PFSK-1 (cell line): Measurements from ENCODE around the gene RUNX2.

Experiments
- FOXP2 ChIP-seq: optimal IDR thresholded peaks from 2 replicates; pipeline ENCODE3; 2011; ENCODE audit warnings: borderline replicate concordance, control low read depth, inconsistent platforms; ENCODE audit not compliant: insufficient read depth; ENCODE audit errors: extremely low read length, extremely low read depth
- POLR2AphosphoS5 ChIP-seq: IDR thresholded peaks from 2 replicates; pipeline ENCODE4 v1.6.1; 2012; ENCODE audit warnings: low read depth, mild to moderate bottlenecking, control low read depth, low read length, moderate library complexity
- REST ChIP-seq, 2 experiments: IDR thresholded peaks; 2 replicates each; pipeline versions ENCODE4 v1.6.1 to v1.8.0; 2011 to 2012; ENCODE audit warnings: low read depth in 2 of 2, low read length in 2 of 2, control low read depth in 1 of 2, inconsistent platforms in 1 of 2, mild to moderate bottlenecking in 1 of 2, moderate library complexity in 1 of 2; ENCODE audit not compliant: insufficient read depth in 1 of 2
- SIN3A ChIP-seq: IDR thresholded peaks from 2 replicates; pipeline ENCODE4 v1.6.1; 2012; ENCODE audit warnings: mild to moderate bottlenecking, low read length, moderate library complexity, borderline replicate concordance; ENCODE audit not compliant: insufficient read depth
- TAF1 ChIP-seq: IDR thresholded peaks from 2 replicates; pipeline ENCODE4 v1.6.1; 2012; ENCODE audit warnings: low read length, control low read depth, borderline replicate concordance; ENCODE audit not compliant: insufficient read depth

Gene RUNX2

GRCh38 chr6:45394586-45395095, 66.5 kb downstream of the RUNX2 start:
- TF ChIP-seq FOXP2 (no peak), SIN3A (no peak), REST (IDR thresholded peaks at IDR 0.05; ENCODE audit: insufficient read depth in 1 of 2, low read depth in 2 of 2, low read length in 2 of 2) (no peak), POLR2AphosphoS5 (no peak), TAF1 (no peak)

GRCh38 chr6:45398075-45398813, 70.1 kb downstream of the RUNX2 start:
- TF ChIP-seq REST (IDR thresholded peaks at IDR 0.05; ENCODE audit: insufficient read depth in 1 of 2, low read depth in 2 of 2, low read length in 2 of 2), result no peak
- no peak for TF ChIP-seq POLR2AphosphoS5
- no peak for TF ChIP-seq FOXP2
- no peak for TF ChIP-seq SIN3A
- TF ChIP-seq TAF1, result no peak

GRCh38 chr6:45400021-45400420, 71.9 kb downstream of the RUNX2 start:
- TF ChIP-seq REST (IDR thresholded peaks at IDR 0.05; ENCODE audit: insufficient read depth in 1 of 2, low read depth in 2 of 2, low read length in 2 of 2), result no peak
- no peak for TF ChIP-seq SIN3A
- no peak for TF ChIP-seq POLR2AphosphoS5
- TF ChIP-seq TAF1, result no peak
- no peak for TF ChIP-seq FOXP2

GRCh38 chr6:45411959-45412358, 83.8 kb downstream of the RUNX2 start:
- no peak for TF ChIP-seq POLR2AphosphoS5

- TF ChIP-seq SIN3A, result no peak
- no peak for TF ChIP-seq REST (IDR thresholded peaks at IDR 0.05; ENCODE audit: insufficient read depth in 1 of 2, low read depth in 2 of 2, low read length in 2 of 2)
- no peak for TF ChIP-seq POLR2AphosphoS5
- no peak for TF ChIP-seq FOXP2
- TF ChIP-seq TAF1, result no peak
Measured at GRCh38 chr6:45415315-45415714, 87.2 kb downstream of the RUNX2 start.
